HepG2 (cell line): ENCODE results near the gene NOL8. TPM values are rescaled to one million over a fixed set of nuclear protein-coding genes. Genes with fewer than 3 reads are reported as not detected.

ENCODE experiments used
- E2F1 ChIP-seq: sonication (generic); formaldehyde crosslinking; IDR thresholded peaks from 2 replicates; pipeline ENCODE4 v1.5.0; 2020; ENCODE audit warnings: missing genetic modification reagents
- ELF4 ChIP-seq: sonication (generic); formaldehyde crosslinking; IDR thresholded peaks from 2 replicates; pipeline ENCODE4 v1.5.0; 2020; ENCODE audit warnings: missing genetic modification reagents, mild to moderate bottlenecking, moderate library complexity, borderline replicate concordance
- FOXA1 ChIP-seq, 2 experiments: fragments of 450-650 bp in 1 of 2; sonication (generic) in 1 of 2; formaldehyde crosslinking in 1 of 2; IDR thresholded peaks; 2 replicates each; pipeline versions ENCODE4 v1.4.0 to v1.6.1; 2016 to 2020; ENCODE audit warnings: missing genetic modification reagents in 1 of 2
- HOXA9 ChIP-seq: sonication (generic); formaldehyde crosslinking; IDR thresholded peaks from 2 replicates; pipeline ENCODE4 v1.8.1; 2022; ENCODE audit warnings: missing genetic modification reagents, mild to moderate bottlenecking, moderate library complexity, borderline replicate concordance
- MIER3 ChIP-seq: IDR thresholded peaks from 2 replicates; pipeline ENCODE4 v1.6.1; 2016; ENCODE audit warnings: missing compliant biosample characterization, borderline replicate concordance
- MXD3 ChIP-seq: IDR thresholded peaks from 2 replicates; pipeline ENCODE4 v1.6.1; 2016; ENCODE audit warnings: mild to moderate bottlenecking, missing biosample characterization, missing genetic modification reagents
- NCOA2 ChIP-seq: sonication (generic); formaldehyde crosslinking; IDR thresholded peaks from 2 replicates; pipeline ENCODE4 v1.8.0; 2022; ENCODE audit warnings: inconsistent platforms
- REL ChIP-seq: sonication (generic); formaldehyde crosslinking; conservative IDR thresholded peaks from 2 replicates; pipeline ENCODE4 v1.8.0; 2022; ENCODE audit warnings: mild to moderate bottlenecking, missing genetic modification reagents, moderate library complexity
- TFDP2 ChIP-seq: sonication (generic); formaldehyde crosslinking; IDR thresholded peaks from 2 replicates; pipeline ENCODE4 v1.4.0; 2020; ENCODE audit warnings: missing genetic modification reagents
- YY1 ChIP-seq: IDR thresholded peaks from 2 replicates; pipeline ENCODE4 v1.6.1; 2011; ENCODE audit warnings: low read length, low read depth, moderate library complexity, mild to moderate bottlenecking; ENCODE audit not compliant: insufficient read depth, insufficient replicate concordance
- ZMYM4 ChIP-seq: sonication (generic); formaldehyde crosslinking; IDR thresholded peaks from 2 replicates; pipeline ENCODE4 v1.8.1; 2023; ENCODE audit warnings: mild to moderate bottlenecking, missing genetic modification reagents
- ZNF318 ChIP-seq: sonication (generic); formaldehyde crosslinking; IDR thresholded peaks from 2 replicates; pipeline ENCODE4 v1.4.0; 2020; ENCODE audit warnings: mild to moderate bottlenecking, missing genetic modification reagents
- ZNF503 ChIP-seq: sonication (generic); formaldehyde crosslinking; IDR thresholded peaks from 2 replicates; pipeline ENCODE4 v1.4.0; 2020; ENCODE audit warnings: missing genetic modification reagents
- ZNF615 ChIP-seq: sonication (generic); formaldehyde crosslinking; IDR thresholded peaks from 2 replicates; pipeline ENCODE4 v1.5.0; 2020; ENCODE audit warnings: mild to moderate bottlenecking, missing genetic modification reagents, borderline replicate concordance
- polyA plus RNA-seq, 8 experiments: library from polyadenylated mRNA; depleted of rRNA in 3 of 8; stranded (reverse) in 7 of 8; unstranded in 1 of 8; fragments of >200 nt; fragmentation: Illumina TruSeq in 4 of 8; extraction: Trizol in 4 of 8; gene quantifications; 2 replicates each; pipeline versions ENCODE4 v1.2.1 to v1.2.3, GENCODE V29; 2011 to 2016; ENCODE audit warnings: low read depth in 4 of 8, missing spikeins in 1 of 8, mixed read lengths in 1 of 8; ENCODE audit not compliant: insufficient read depth in 1 of 8
- total RNA-seq, 5 experiments: library from RNA; depleted of rRNA; stranded (reverse); fragments of >200 nt; fragmentation: Illumina TruSeq; extraction: Trizol; gene quantifications; 2 replicates each; pipeline ENCODE4 v1.2.3, GENCODE V29; 2016; ENCODE audit warnings: low read depth in 1 of 5

The NOL8 gene
- total and polyA plus RNA-seq, 2 of the 13 experiments (the other 11 are each of a cell fraction or from before 2014, with no cell fraction given) = 12.8 to 36.3 TPM

GRCh38 chr9:92325269-92325990 is at the start of gene NOL8, which contains the start of gene CENPP (continued):
- TF ChIP-seq ZNF318 (CRISPR knock-in tag) (no peak), ZNF503 (CRISPR knock-in tag) (no peak), ZMYM4 (peak; percentile 85), FOXA1 (IDR thresholded peaks at IDR 0.05) (no peak), FOXA1 (CRISPR knock-in tag; IDR thresholded peaks at IDR 0.05) (0 out of 2 replicates have a peak, but pooled peaks have one; percentile 5), TFDP2 (CRISPR knock-in tag) (peak; percentile 99), ZNF615 (CRISPR knock-in tag) (peak; percentile 78; the same call in 1 of the 2 replicates), YY1 (peak; percentile 44), REL (peak; percentile 87; the same call in 1 of the 2 replicates), MXD3 (CRISPR knock-in tag) (peak; percentile 76), E2F1 (CRISPR knock-in tag) (peak; percentile 89; the same call in 1 of the 2 replicates), ELF4 (CRISPR knock-in tag) (peak; percentile 44; the same call in 1 of the 2 replicates), HOXA9 (CRISPR knock-in tag) (peak; percentile 40), MIER3 (CRISPR knock-in tag) (peak; percentile 71; the same call in 1 of the 2 replicates), NCOA2 (CRISPR knock-in tag) (no peak; the same call in 1 of the 2 replicates)
